ENCODE results near the gene RIC8B. TPM values are rescaled to one million over a fixed set of nuclear protein-coding genes. Genes with fewer than 3 reads are reported as not detected.

Gene RIC8B
- total RNA-seq, 2 donors from 2014 or later, result 15.6 to 22.1 TPM

GRCh38 chr12:106733660-106734059, 40.8 kb upstream of the RIC8B start:
- no peaks in the 10 kb centered on the region for H3K36me3 ChIP-seq (replicated peaks in 1 of 2; ENCODE audit: insufficient read depth in 1 of 2, low read depth in 2 of 2)
- WGBS, 2 donors, result 82 to 96% methylated on average over 4 of the region's 4 CpGs
- intact Hi-C loops (cut with DNase I), result no loop called here
- no peak for ATAC-seq
- H3K4me1 ChIP-seq, result no peaks in the 10 kb centered on the region
- TF ChIP-seq CTCF (IDR thresholded peaks at IDR 0.05), result no peak
- H3K27me3 ChIP-seq, result no peaks in the 10 kb centered on the region
- no peak overlapping the region for H3K4me3 ChIP-seq
- no peaks in the 10 kb centered on the region for H3K9me3 ChIP-seq
- no peak for DNase-seq
- no peak overlapping the region for H3K27ac ChIP-seq

- DNase-seq, result no peak
- Histone ChIP-seq H3K4me1 (peaks cover 17% of the 10 kb centered on the region), H3K4me3 (no peak overlapping the region), H3K27ac (no peak overlapping the region), H3K36me3 (replicated peaks in 1 of 2; ENCODE audit: insufficient read depth in 1 of 2, low read depth in 2 of 2) (no peaks in the 10 kb centered on the region), H3K27me3 (no peaks in the 10 kb centered on the region), H3K9me3 (no peaks in the 10 kb centered on the region)
- ATAC-seq, result no peak
- TF ChIP-seq CTCF (IDR thresholded peaks at IDR 0.05), result peak in 1 of 7 experiments; percentile 2
- TF ChIP-seq POLR2A (IDR thresholded peaks at IDR 0.05), result no peak
- intact Hi-C loops (cut with DNase I), result no loop called here
- WGBS, 2 donors, result 46 to 54% methylated on average over 9 of the region's 9 CpGs
Measured at GRCh38 chr12:106736051-106736957, 38.2 kb upstream of the RIC8B start.

- peaks cover 17% of the 10 kb centered on the region for H3K4me1 ChIP-seq
- 13 to 20% methylated on average over 4 of the region's 4 CpGs for WGBS, 2 donors
- no peaks in the 10 kb centered on the region for H3K36me3 ChIP-seq (replicated peaks in 1 of 2; ENCODE audit: insufficient read depth in 1 of 2, low read depth in 2 of 2)
- peak; percentile 90 for ATAC-seq
- no peak for DNase-seq
- peak overlapping the region in 3 of 4 donors; percentile 2 to 42 (median 20) for H3K27ac ChIP-seq
- no peak overlapping the region for H3K4me3 ChIP-seq
- TF ChIP-seq CTCF (IDR thresholded peaks at IDR 0.05) (no peak), POLR2A (IDR thresholded peaks at IDR 0.05) (no peak)
- no peaks in the 10 kb centered on the region for H3K9me3 ChIP-seq
- intact Hi-C loops (cut with DNase I), result no loop called here
- no peaks in the 10 kb centered on the region for H3K27me3 ChIP-seq
Measured at GRCh38 chr12:106739318-106739717, 35.2 kb upstream of the RIC8B start.

GRCh38 chr12:106739815-106740530, 34.5 kb upstream of the RIC8B start:
- Histone ChIP-seq H3K36me3 (replicated peaks in 1 of 2; ENCODE audit: insufficient read depth in 1 of 2, low read depth in 2 of 2) (no peaks in the 10 kb centered on the region), H3K27ac (peak overlapping the region in 3 of 4 donors; percentile 2 to 42 (median 20)), H3K27me3 (no peaks in the 10 kb centered on the region), H3K4me1 (peaks cover 17% of the 10 kb centered on the region), H3K9me3 (no peaks in the 10 kb centered on the region), H3K4me3 (no peak overlapping the region)
- no peak for TF ChIP-seq CTCF (IDR thresholded peaks at IDR 0.05)
- TF ChIP-seq POLR2A (IDR thresholded peaks at IDR 0.05), result no peak
- DNase-seq (no peak), ATAC-seq (peak; percentile 21)
- 47 to 59% methylated on average over 10 of the region's 10 CpGs for WGBS, 2 donors
- intact Hi-C loops (cut with DNase I), result no loop called here
